Activated T-helper 1 cell treated with anti-CD3 and anti-CD28 coated beads, Interleukin-2, amount 50 U/mL, for 16 hours (primary cell): ENCODE data around the gene CAMSAP1.

Experiments used
- DNase-seq, 2 donors: peaks; one replicate each; pipeline ENCODE4 v3.0.0-alpha.2; 2020; ENCODE audit warnings: low read depth in 1 of 2, low spot score in 1 of 2

Gene CAMSAP1

DNA sequence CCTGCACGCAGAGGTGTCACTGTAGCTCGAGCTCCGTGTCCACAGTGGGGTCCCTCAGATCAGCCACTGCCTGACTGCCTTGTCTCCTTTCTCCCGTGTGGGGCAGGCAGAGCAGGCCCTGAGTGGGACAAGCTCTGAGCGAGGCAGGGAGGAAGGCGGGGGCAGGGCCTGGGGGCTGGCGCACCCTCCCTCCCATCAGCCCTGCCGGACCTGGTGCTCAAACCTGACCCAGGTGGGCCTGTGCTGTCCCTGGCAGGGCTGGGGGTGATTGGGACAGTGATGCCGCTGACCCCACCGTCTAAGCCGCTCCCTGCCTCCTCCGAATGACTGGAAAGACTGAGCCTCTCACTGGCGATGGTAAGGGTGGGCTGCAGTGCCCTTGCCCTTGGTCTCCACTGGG lies 144.4 kb downstream of the CAMSAP1 start:
- DNase-seq, result no peak

DNA sequence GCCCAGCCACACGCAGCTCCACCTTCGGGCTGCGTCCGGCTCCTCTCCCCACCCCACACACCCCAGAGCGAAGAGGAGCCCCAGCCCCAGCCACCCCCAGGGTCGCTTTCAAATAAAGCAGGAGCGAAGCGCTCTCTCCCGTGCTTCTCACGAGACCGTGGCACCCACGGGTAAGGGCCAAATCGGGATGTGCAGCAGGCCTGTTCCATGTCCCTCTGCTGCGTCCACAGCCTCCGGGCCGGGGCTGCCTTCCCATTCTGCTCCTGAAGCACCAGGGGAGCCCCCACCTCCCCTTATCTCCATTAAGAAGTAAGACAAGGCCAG lies 145.5 kb downstream of the CAMSAP1 start:
- DNase-seq, result no peak

DNA sequence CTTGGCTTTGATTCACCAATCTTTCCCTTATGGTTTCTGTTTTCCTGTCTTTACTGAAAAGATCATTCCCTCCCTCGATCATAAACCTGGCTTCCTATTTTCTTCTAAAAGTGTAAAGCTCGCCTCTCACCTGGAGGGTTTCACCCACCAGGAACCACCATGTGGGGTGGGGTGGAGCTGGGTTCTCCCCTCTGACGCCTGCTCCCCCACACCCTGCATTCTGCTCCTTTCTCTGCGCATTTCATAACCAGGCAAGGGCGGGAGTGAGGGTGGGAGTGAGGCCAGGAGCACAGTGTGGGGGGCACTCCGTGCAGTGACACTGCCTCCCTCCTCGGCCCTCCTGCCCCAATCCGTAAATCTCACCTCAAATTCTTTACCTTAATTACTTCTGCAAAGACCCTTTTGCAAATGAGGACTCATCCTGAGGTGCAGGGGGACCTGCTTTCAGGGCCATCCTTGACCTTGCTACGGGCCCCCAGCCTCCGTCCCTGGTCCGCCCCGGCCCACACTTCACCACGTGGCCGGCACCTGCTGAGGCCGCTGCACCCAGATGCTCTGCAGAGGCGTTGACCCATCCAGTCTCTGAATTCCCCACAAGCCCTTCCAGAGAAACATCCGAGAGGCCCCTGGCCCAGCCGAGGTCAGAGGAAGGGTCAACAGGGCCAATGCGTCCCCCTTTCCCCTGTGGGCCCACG lies 146.0 kb downstream of the CAMSAP1 start:
- DNase-seq, result no peak

DNA sequence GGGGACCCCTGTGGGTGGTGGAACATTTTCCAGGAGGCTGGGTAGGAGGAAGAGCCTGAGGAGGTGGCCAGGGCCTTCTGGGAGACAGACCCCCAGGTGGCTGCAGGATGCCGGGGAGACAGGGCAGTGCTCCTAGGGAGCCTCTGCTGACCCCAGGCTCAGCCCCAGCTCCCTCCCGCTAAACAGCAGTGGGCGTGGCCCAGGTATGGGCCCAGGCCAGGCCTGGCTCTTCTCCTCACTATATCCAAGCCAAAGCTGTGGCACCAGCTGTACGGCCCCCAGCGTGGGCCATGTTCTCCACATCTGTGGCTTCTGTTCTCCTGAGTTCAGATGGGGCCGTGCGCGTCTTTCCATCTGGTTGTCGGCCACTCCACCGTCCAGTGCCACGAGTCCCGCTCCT lies 146.9 kb downstream of the CAMSAP1 start:
- DNase-seq, result no peak

DNA sequence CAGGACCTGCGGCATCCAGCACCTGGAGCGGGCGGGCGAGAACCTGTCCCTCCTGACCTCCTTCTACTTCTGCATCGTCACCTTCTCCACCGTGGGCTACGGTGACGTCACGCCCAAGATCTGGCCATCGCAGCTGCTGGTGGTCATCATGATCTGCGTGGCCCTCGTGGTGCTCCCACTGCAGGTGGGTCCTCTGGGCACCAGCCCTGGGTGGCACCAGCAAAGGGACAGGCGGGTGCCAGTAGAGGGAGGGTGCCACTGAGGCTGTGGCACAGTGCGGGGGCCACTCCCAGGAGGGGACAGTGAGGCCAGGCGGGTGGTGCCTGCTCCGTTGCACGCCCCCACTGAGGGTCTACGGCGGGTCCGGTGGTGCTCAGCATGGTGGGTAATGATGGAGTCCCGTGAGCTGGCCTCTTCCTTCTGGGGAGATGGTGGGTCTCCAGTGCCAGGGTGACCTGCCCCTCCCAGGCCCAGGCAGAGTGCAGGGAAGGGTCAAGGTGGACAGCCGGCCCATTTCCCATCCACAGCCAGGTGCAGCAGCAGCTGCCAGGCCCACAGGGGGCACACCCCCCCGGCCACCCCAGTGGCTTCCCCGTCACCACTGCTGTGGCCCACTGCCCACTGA lies 147.6 kb downstream of the CAMSAP1 start:
- no peak for DNase-seq

DNA sequence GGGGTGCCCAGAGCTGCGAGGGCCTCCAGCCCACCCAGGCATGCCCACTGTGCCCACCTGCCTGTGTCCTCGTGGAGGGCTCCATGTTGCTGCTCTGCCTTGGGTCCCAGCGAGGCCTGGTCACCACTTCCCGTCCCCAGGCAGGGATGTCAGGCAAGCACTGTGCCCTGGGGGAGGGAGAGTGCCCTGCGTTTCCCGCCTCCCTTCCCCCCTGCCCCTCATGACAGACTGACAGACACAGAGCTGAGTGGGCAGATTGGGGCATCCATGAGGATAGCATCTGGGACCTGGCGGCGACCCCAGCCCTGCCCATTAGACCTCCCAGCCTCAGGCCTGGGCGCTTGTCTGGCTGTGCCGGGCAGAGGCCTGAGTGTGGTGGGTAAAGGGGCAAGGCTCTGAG lies 148.5 kb downstream of the CAMSAP1 start:
- no peak for DNase-seq
